ENCODE measurements around the gene CPTP. TPM values are rescaled to one million over a fixed set of nuclear protein-coding genes. Genes with fewer than 3 reads are reported as not detected.
A peak's percentile ranks its signal among the peaks of the same experiment; 100 is the strongest.

Gene CPTP
- total RNA-seq, 4 donors from 2014 or later, result 15.4 to 44.9 (median 31.5) TPM

- H3K4me1 ChIP-seq, result peaks cover 32 to 87% (median 83%) of the 10 kb centered on the region in 4 donors
- 16% methylated on average over 9 of the region's 29 CpGs for WGBS
- peaks cover 0 to 14% (median 6%) of the 10 kb centered on the region in 4 donors for H3K36me3 ChIP-seq
- TF ChIP-seq POLR2A (IDR thresholded peaks at IDR 0.05; ENCODE audit: low read depth) (no peak), POLR2AphosphoS5 (IDR thresholded peaks at IDR 0.05) (peak; percentile 42 to 71)
- peak within 1 kb of the TSS; percentile 81 to 88 (median 84) for H3K27ac ChIP-seq (replicated peaks in 1 of 4)
- intact Hi-C loops (cut with DNase I), result no loop called here
- peaks cover 0 to 64% (median 21%) of the 10 kb centered on the region in 4 donors for H3K27me3 ChIP-seq
- H3K9me3 ChIP-seq, result no peaks in the 10 kb centered on the region
- peak within 1 kb of the TSS; percentile 47 to 69 (median 57) for H3K4me3 ChIP-seq
- DNase-seq (ENCODE audit: extremely low spot score), result no peak
Observed at GRCh38 chr1:1358433-1359271, 34.0 kb downstream of the CPTP start, which contains the start of gene MXRA8. TSS of gene MXRA8 (minus strand) at chr1:1358555. CDS start at chr1:1358504, 51 bp downstream.

GRCh38 chr1:1359308-1359663 is 34.7 kb downstream of the CPTP start:
- 69% methylated on average over 6 of the region's 6 CpGs for WGBS
- peaks cover 0 to 58% (median 16%) of the 10 kb centered on the region in 4 donors for H3K27me3 ChIP-seq
- intact Hi-C loops (cut with DNase I), result no loop called here
- DNase-seq (ENCODE audit: extremely low spot score), result no peak
- H3K4me1 ChIP-seq, result peaks cover 26 to 81% (median 77%) of the 10 kb centered on the region in 4 donors
- peak overlapping the region in 1 of 4 donors; percentile 69 for H3K4me3 ChIP-seq
- peaks cover 0 to 8% (median 3%) of the 10 kb centered on the region in 4 donors for H3K36me3 ChIP-seq
- H3K27ac ChIP-seq (replicated peaks in 1 of 4), result peak overlapping the region; percentile 81 to 88 (median 84)
- H3K9me3 ChIP-seq, result no peaks in the 10 kb centered on the region
- TF ChIP-seq POLR2AphosphoS5 (IDR thresholded peaks at IDR 0.05) (no peak), CTCF (IDR thresholded peaks at IDR 0.05) (no peak), POLR2A (IDR thresholded peaks at IDR 0.05; ENCODE audit: low read depth) (no peak), EP300 (IDR thresholded peaks at IDR 0.05) (no peak)

- Histone ChIP-seq H3K9me3 (no peaks in the 10 kb centered on the region), H3K4me3 (no peak overlapping the region), H3K4me1 (peaks cover 20 to 75% (median 71%) of the 10 kb centered on the region in 4 donors), H3K27me3 (peaks cover 0 to 52% (median 11%) of the 10 kb centered on the region in 4 donors), H3K27ac (replicated peaks in 1 of 4) (peak overlapping the region; percentile 81 to 88 (median 84)), H3K36me3 (peaks cover 0 to 2% (median 0%) of the 10 kb centered on the region in 4 donors)
- 52% methylated on average over 16 of the region's 28 CpGs for WGBS
- intact Hi-C loops (cut with DNase I), result no loop called here
- no peak for DNase-seq (ENCODE audit: extremely low spot score)
- TF ChIP-seq POLR2AphosphoS5 (IDR thresholded peaks at IDR 0.05), result peak in 1 of 2 donors; percentile 14
- TF ChIP-seq CTCF (IDR thresholded peaks at IDR 0.05), result no peak
Observed at GRCh38 chr1:1359664-1360468, 35.3 kb downstream of the CPTP start.

GRCh38 chr1:1360506-1361169 is 36.0 kb downstream of the CPTP start:
- H3K27ac ChIP-seq (replicated peaks in 1 of 4), result peak overlapping the region; percentile 81 to 88 (median 84)
- 71% methylated on average over 18 of the region's 20 CpGs for WGBS
- TF ChIP-seq POLR2AphosphoS5 (IDR thresholded peaks at IDR 0.05) (peak; percentile 34 to 45), CTCF (IDR thresholded peaks at IDR 0.05) (no peak)
- no peaks in the 10 kb centered on the region for H3K36me3 ChIP-seq
- no peak for DNase-seq (ENCODE audit: extremely low spot score)
- intact Hi-C loops (cut with DNase I), result no loop called here
- H3K27me3 ChIP-seq, result peaks cover 0 to 44% (median 7%) of the 10 kb centered on the region in 4 donors
- no peak overlapping the region for H3K4me3 ChIP-seq
- H3K4me1 ChIP-seq, result peaks cover 12 to 68% (median 63%) of the 10 kb centered on the region in 4 donors
- no peaks in the 10 kb centered on the region for H3K9me3 ChIP-seq

Measured in esophagus muscularis mucosa (tissue), 4 donors.